Mesothelial cell of epicardium (in vitro differentiated cells): ENCODE measurements around the gene TSC22D3. TPM values are rescaled to one million over a fixed set of nuclear protein-coding genes. Genes with fewer than 3 reads are reported as not detected.
A peak's percentile ranks its signal among the peaks of the same experiment; 100 is the strongest.
"Not testable (repeated sequence)": the region's sequence is repeated elsewhere in the genome, so short reads cannot be mapped to it uniquely, and the experiment has no call there.

Experiments used
- DNase-seq, 2 experiments: peaks; one replicate each; pipeline ENCODE4 v3.0.0; 2021; ENCODE audit warnings: low spot score in 2 of 2; ENCODE audit not compliant: unreplicated experiment in 2 of 2
- H3K27ac Mint-ChIP-seq: 2 replicates; pipeline ENCODE4 v1.8.0; 2021; ENCODE audit warnings: mixed read lengths
- H3K27me3 Mint-ChIP-seq: 2 replicates; pipeline ENCODE4 v1.8.0; 2021; ENCODE audit warnings: low read depth, mixed read lengths
- H3K36me3 Mint-ChIP-seq: 2 replicates; pipeline ENCODE4 v1.8.0; 2021; ENCODE audit warnings: mixed read lengths
- H3K4me1 Mint-ChIP-seq: 2 replicates; pipeline ENCODE4 v1.8.0; 2021; ENCODE audit warnings: mixed read lengths
- H3K4me3 Mint-ChIP-seq: 2 replicates; pipeline ENCODE4 v1.8.0; 2021; ENCODE audit warnings: mild to moderate bottlenecking, moderate library complexity, mixed read lengths
- H3K9me3 Mint-ChIP-seq: 2 replicates; pipeline ENCODE4 v1.8.0; 2021; ENCODE audit warnings: mixed read lengths
- CTCF ChIP-seq: fragments of 200-600 bp; sonication (generic); IDR thresholded peaks from one replicate; pipeline ENCODE4 v1.5.0; 2021; ENCODE audit warnings: antibody characterized with exemption; ENCODE audit not compliant: unreplicated experiment
- total RNA-seq: library from RNA; stranded (reverse); gene quantifications from 3 replicates; pipeline ENCODE4 v1.2.1, GENCODE V29; 2021

Gene TSC22D3
- total RNA-seq, 1 donor from 2014 or later: 34.4 TPM

GRCh38 chrX:107673431-107673830, 102.2 kb downstream of the TSC22D3 start:
- peaks cover 15% of the 10 kb centered on the region for H3K9me3 Mint-ChIP-seq
- DNase-seq: no peak

GRCh38 chrX:107672955-107673378, 102.6 kb downstream of the TSC22D3 start:
- no peak for DNase-seq
- H3K27me3 Mint-ChIP-seq: no peaks in the 10 kb centered on the region
- H3K36me3 Mint-ChIP-seq: no peaks in the 10 kb centered on the region
- peaks cover 22% of the 10 kb centered on the region for H3K4me1 Mint-ChIP-seq
- peak; percentile 0 for TF ChIP-seq CTCF
- H3K4me3 Mint-ChIP-seq: peak overlapping the region; percentile 20
- peaks cover 15% of the 10 kb centered on the region for H3K9me3 Mint-ChIP-seq
- peak overlapping the region; percentile 18 for H3K27ac Mint-ChIP-seq

More at GRCh38 chrX:107673431-107673830, 102.2 kb downstream of the TSC22D3 start:
- Mint-ChIP-seq H3K4me1 (peaks cover 22% of the 10 kb centered on the region), H3K4me3 (no peak overlapping the region), H3K36me3 (no peaks in the 10 kb centered on the region), H3K27me3 (no peaks in the 10 kb centered on the region), H3K27ac (no peak overlapping the region)
- no peak for TF ChIP-seq CTCF

GRCh38 chrX:107671256-107671655, 104.3 kb downstream of the TSC22D3 start:
- peaks cover 14% of the 10 kb centered on the region for H3K4me1 Mint-ChIP-seq
- H3K27me3 Mint-ChIP-seq, H3K27ac Mint-ChIP-seq, DNase-seq, H3K4me3 Mint-ChIP-seq, H3K36me3 Mint-ChIP-seq: not testable (repeated sequence)
- peaks cover 27% of the 10 kb centered on the region for H3K9me3 Mint-ChIP-seq

- no peak for DNase-seq
- TF ChIP-seq CTCF: no peak
- Mint-ChIP-seq H3K9me3 (peaks cover 29% of the 10 kb centered on the region), H3K4me3 (no peak overlapping the region), H3K27me3 (no peaks in the 10 kb centered on the region), H3K36me3 (no peaks in the 10 kb centered on the region), H3K4me1 (peaks cover 9% of the 10 kb centered on the region), H3K27ac (no peak overlapping the region)
These were observed 105.5 kb downstream of the TSC22D3 start for GRCh38 chrX:107669885-107670628.

GRCh38 chrX:107669261-107669660, 106.3 kb downstream of the TSC22D3 start:
- Mint-ChIP-seq H3K36me3 (no peaks in the 10 kb centered on the region), H3K9me3 (peaks cover 26% of the 10 kb centered on the region), H3K4me1 (peaks cover 4% of the 10 kb centered on the region), H3K27me3 (no peaks in the 10 kb centered on the region), H3K27ac (no peak overlapping the region), H3K4me3 (no peak overlapping the region)
- TF ChIP-seq CTCF: no peak
- no peak for DNase-seq

- H3K4me1 Mint-ChIP-seq, DNase-seq, H3K4me3 Mint-ChIP-seq, H3K36me3 Mint-ChIP-seq, H3K27ac Mint-ChIP-seq, H3K27me3 Mint-ChIP-seq: not testable (repeated sequence)
- H3K9me3 Mint-ChIP-seq: peaks cover 26% of the 10 kb centered on the region
These were observed 106.9 kb downstream of the TSC22D3 start for GRCh38 chrX:107668710-107669109.
